PC-9 (cell line): ENCODE data around the gene PLD6. TPM values are rescaled to one million over a fixed set of nuclear protein-coding genes. Genes with fewer than 3 reads are reported as not detected.

Source experiments
- BruUV-seq: library from RNA; stranded (reverse); fragments of 400-500 nt; replicated peaks from 2 replicates; lab custom pipeline; 2021; lab: Mats Ljungman, UMichigan
- CTCF ChIA-PET: fragments of 300-600 bp; sonication (Branson Sonifier 250); formaldehyde crosslinking; loops from one replicate; lab custom pipeline; 2022; ENCODE audit warnings: antibody characterized with exemption; lab: Charles Lee
- POLR2A ChIA-PET: fragments of 300-600 bp; sonication (Branson Sonifier 250); formaldehyde crosslinking; loops from one replicate; lab custom pipeline; 2022; ENCODE audit warnings: antibody characterized with exemption; ENCODE audit not compliant: unreplicated experiment; lab: Charles Lee
- DNase-seq, 2 experiments: peaks; one replicate each; pipeline versions ENCODE4 v3.0.0 to v3.0.0-alpha.2; 2015 to 2022; ENCODE audit warnings: mixed read lengths in 1 of 2
- H2AFZ ChIP-seq: fragments of 200-600 bp; sonication (generic); 2 replicates; pipeline ENCODE4 v1.8.1; 2017; ENCODE audit warnings: antibody characterized with exemption
- H3F3A ChIP-seq: fragments of 200-600 bp; sonication (generic); 2 replicates; pipeline ENCODE4 v1.8.1; 2017; ENCODE audit warnings: antibody characterized with exemption, mild to moderate bottlenecking, low read depth; ENCODE audit not compliant: insufficient read depth
- H3K27ac ChIP-seq: fragments of 200-600 bp; sonication (generic); 2 replicates; pipeline ENCODE4 v1.6.1; 2016; ENCODE audit warnings: mixed run types
- H3K27me3 ChIP-seq: fragments of 200-600 bp; sonication (generic); 2 replicates; pipeline ENCODE4 v1.6.1; 2016; ENCODE audit warnings: low read depth, mixed run types; ENCODE audit not compliant: insufficient read depth
- H3K36me3 ChIP-seq: fragments of 200-600 bp; sonication (generic); 2 replicates; pipeline ENCODE4 v1.6.1; 2016; ENCODE audit warnings: low read depth, mixed run types
- H3K4me1 ChIP-seq: fragments of 200-600 bp; sonication (generic); replicated peaks from 2 replicates; pipeline ENCODE4 v1.6.1; 2016; ENCODE audit warnings: mixed run types; ENCODE audit not compliant: insufficient read depth
- H3K4me2 ChIP-seq: fragments of 200-600 bp; sonication (generic); 2 replicates; pipeline ENCODE4 v1.6.1; 2017; ENCODE audit warnings: mixed run types
- H3K4me3 ChIP-seq: fragments of 200-600 bp; sonication (generic); 2 replicates; pipeline ENCODE4 v1.6.1; 2016; ENCODE audit warnings: mixed run types
- H3K79me2 ChIP-seq: fragments of 200-600 bp; sonication (generic); 2 replicates; pipeline ENCODE4 v1.6.1; 2017; ENCODE audit warnings: low read depth, mixed run types
- H3K9me2 ChIP-seq: fragments of 200-600 bp; sonication (generic); 2 replicates; pipeline ENCODE4 v1.8.1; 2017; ENCODE audit warnings: mild to moderate bottlenecking; ENCODE audit not compliant: insufficient read depth
- H3K9me3 ChIP-seq: fragments of 200-600 bp; sonication (generic); 2 replicates; pipeline ENCODE4 v1.8.1; 2016; ENCODE audit warnings: low read depth; ENCODE audit not compliant: insufficient read depth
- H4K20me1 ChIP-seq: fragments of 200-600 bp; sonication (generic); 2 replicates; pipeline ENCODE4 v1.8.1; 2017; ENCODE audit not compliant: insufficient read depth
- EZH2 ChIP-seq: fragments of 200-600 bp; sonication (generic); IDR thresholded peaks from 2 replicates; pipeline ENCODE4 v1.8.0; 2017; ENCODE audit warnings: antibody characterized with exemption, low read depth
- intact Hi-C: fragments of 100-400 bp; cut with micrococcal nuclease; formaldehyde crosslinking; loops from one replicate; pipeline ENCODE4 v1.10.0; 2022; ENCODE audit not compliant: unreplicated experiment
- total RNA-seq: library from RNA; stranded (reverse); gene quantifications from 2 replicates; pipeline ENCODE4 v1.2.3, GENCODE V29; 2021
- TF ChIP-seq, protein P1 (sequence below): fragments of 200-600 bp; sonication (generic); conservative IDR thresholded peaks from 2 replicates; pipeline ENCODE4 v1.6.1; 2017; ENCODE audit warnings: mixed run types, antibody characterized with exemption, mild to moderate bottlenecking, moderate library complexity

The PLD6 gene
- total RNA-seq, 1 experiment from 2014 or later: 4.1 TPM

DNA sequence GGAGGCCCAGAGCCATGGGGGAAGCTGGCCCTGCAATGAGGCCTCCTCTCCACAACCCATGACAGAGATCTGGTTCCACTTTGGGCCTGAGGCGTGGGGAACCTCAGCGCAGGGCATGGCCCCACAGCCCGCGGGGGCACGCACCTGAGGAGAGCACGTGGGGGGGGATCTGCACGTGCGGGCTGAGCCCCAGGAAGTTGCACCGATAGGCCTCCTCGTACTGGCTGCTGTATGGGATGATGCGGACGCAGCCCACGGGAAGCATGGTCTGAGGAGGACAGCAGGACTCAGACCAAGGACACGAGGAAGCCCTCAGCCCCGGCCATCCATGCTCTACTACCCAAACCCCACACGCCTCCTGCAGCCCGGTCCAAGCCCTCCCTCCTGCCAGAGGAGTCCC lies 10.1 kb upstream of the PLD6 start:
- no peak for DNase-seq
- Histone ChIP-seq H2AFZ (no peak overlapping the region), H3K27ac (no peak overlapping the region), H3F3A (no peaks in the 10 kb centered on the region; the same call in 1 of the 2 replicates), H3K9me2 (no peaks in the 10 kb centered on the region), H3K4me1 (no peaks in the 10 kb centered on the region), H3K27me3 (no peaks in the 10 kb centered on the region), H3K79me2 (no peaks in the 10 kb centered on the region), H3K36me3 (peaks cover 17% of the 10 kb centered on the region), H3K4me3 (no peak overlapping the region), H3K9me3 (no peaks in the 10 kb centered on the region), H4K20me1 (no peaks in the 10 kb centered on the region), H3K4me2 (no peak overlapping the region)
- ChIA-PET CTCF (no interaction called here), POLR2A (interaction anchor here (0.6 kb wide), 1 partner anchor 848 kb away, joined by 7 read pairs; no protein-coding TSS in a partner anchor)
- intact Hi-C loops: no loop called here
- BruUV-seq: no TSS peak
- no peak for TF ChIP-seq EZH2
- TF ChIP-seq, protein P1, sequence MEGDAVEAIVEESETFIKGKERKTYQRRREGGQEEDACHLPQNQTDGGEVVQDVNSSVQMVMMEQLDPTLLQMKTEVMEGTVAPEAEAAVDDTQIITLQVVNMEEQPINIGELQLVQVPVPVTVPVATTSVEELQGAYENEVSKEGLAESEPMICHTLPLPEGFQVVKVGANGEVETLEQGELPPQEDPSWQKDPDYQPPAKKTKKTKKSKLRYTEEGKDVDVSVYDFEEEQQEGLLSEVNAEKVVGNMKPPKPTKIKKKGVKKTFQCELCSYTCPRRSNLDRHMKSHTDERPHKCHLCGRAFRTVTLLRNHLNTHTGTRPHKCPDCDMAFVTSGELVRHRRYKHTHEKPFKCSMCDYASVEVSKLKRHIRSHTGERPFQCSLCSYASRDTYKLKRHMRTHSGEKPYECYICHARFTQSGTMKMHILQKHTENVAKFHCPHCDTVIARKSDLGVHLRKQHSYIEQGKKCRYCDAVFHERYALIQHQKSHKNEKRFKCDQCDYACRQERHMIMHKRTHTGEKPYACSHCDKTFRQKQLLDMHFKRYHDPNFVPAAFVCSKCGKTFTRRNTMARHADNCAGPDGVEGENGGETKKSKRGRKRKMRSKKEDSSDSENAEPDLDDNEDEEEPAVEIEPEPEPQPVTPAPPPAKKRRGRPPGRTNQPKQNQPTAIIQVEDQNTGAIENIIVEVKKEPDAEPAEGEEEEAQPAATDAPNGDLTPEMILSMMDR: no peak

GRCh38 chr17:17215575-17215974 lies 9.4 kb upstream of the PLD6 start:
- no peak overlapping the region for H3K4me3 ChIP-seq
- no peak for TF ChIP-seq EZH2
- TF ChIP-seq, protein P1: no peak
- H4K20me1 ChIP-seq: no peaks in the 10 kb centered on the region
- no peak for DNase-seq
- no peaks in the 10 kb centered on the region for H3K4me1 ChIP-seq
- no TSS peak for BruUV-seq
- H3K27ac ChIP-seq: no peak overlapping the region
- no peaks in the 10 kb centered on the region for H3K79me2 ChIP-seq
- H3K36me3 ChIP-seq: peaks cover 11% of the 10 kb centered on the region
- H3K27me3 ChIP-seq: no peaks in the 10 kb centered on the region
- no peaks in the 10 kb centered on the region for H3K9me2 ChIP-seq
- ChIA-PET POLR2A (interaction anchor here (0.6 kb wide), 1 partner anchor 847 kb away, joined by 7 read pairs; no protein-coding TSS in a partner anchor), CTCF (no interaction called here)
- no peaks in the 10 kb centered on the region; the same call in 1 of the 2 replicates for H3F3A ChIP-seq
- no peak overlapping the region for H2AFZ ChIP-seq
- intact Hi-C loops: no loop called here
- no peaks in the 10 kb centered on the region for H3K9me3 ChIP-seq
- no peak overlapping the region for H3K4me2 ChIP-seq

DNA sequence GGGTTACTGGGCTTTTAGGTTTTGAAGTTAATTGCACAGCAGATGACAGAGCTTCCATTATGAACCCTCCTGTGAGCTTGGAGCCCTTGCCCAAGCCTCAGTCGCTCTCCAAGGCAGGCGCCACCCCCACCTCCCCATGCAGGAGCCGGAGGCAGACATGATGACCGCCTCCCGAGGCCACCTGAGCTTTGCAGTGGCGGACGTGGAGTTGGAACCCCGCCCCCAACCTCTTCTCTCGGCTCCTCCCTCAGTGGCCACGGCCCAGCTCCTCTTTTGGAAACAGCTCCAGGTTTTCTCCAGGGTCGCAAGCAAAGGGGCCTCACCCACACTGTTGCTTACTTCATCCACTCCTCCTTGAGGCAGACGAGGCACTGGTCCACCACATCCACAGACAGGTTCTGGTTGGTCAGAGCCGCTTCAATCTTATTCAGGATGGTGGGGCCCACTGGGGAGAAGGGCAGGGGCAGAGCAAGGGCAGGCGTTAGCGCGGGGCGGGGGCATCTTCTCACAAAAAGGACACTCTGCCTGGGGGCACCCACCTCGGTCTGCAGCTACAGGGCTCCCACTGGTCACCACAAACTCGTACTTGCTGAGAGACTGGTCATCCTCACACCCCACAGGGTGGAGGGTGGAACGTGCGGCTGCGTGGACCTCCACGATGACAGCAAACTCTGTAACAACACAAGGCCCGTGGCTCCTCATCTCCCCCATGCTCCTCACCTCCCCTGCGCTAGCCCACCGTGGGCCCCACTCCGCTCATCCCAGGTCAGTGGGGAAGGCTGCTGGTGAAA lies 8.7 kb upstream of the PLD6 start:
- H3K27me3 ChIP-seq: no peaks in the 10 kb centered on the region
- no peak overlapping the region for H2AFZ ChIP-seq
- no peaks in the 10 kb centered on the region for H4K20me1 ChIP-seq
- no TSS peak for BruUV-seq
- no peak overlapping the region for H3K4me2 ChIP-seq
- no peak overlapping the region for H3K27ac ChIP-seq
- H3K79me2 ChIP-seq: no peaks in the 10 kb centered on the region
- intact Hi-C loops: no loop called here
- H3K9me3 ChIP-seq: no peaks in the 10 kb centered on the region
- H3K4me1 ChIP-seq: no peaks in the 10 kb centered on the region
- CTCF ChIA-PET: no interaction called here
- no peak for DNase-seq
- no peak overlapping the region for H3K4me3 ChIP-seq
- no peaks in the 10 kb centered on the region for H3K9me2 ChIP-seq
- TF ChIP-seq, protein P1: no peak
- no peak for TF ChIP-seq EZH2
- POLR2A ChIA-PET: no interaction called here
- H3K36me3 ChIP-seq: peaks cover 10% of the 10 kb centered on the region
- H3F3A ChIP-seq: no peaks in the 10 kb centered on the region; the same call in 1 of the 2 replicates
